IPS DF 6.9 (cell line): ENCODE results near the gene GNAL.
"Not testable (repeated sequence)": the region's sequence is repeated elsewhere in the genome, so short reads cannot be mapped to it uniquely, and the experiment has no call there.

Experiments
- DNase-seq: peaks from one replicate; pipeline ENCODE4 v3.0.0-alpha.2; 2013; ENCODE audit warnings: low read depth, low spot score
- H3K27ac ChIP-seq: one replicate; pipeline ENCODE4 v1.5.1; 2013; ENCODE audit warnings: low read length, control low read depth
- H3K27me3 ChIP-seq: 2 replicates; pipeline ENCODE4 v1.6.1; 2013; ENCODE audit warnings: mild to moderate bottlenecking, low read length; ENCODE audit not compliant: control insufficient read depth, insufficient read depth
- H3K36me3 ChIP-seq: 2 replicates; pipeline ENCODE4 v1.6.1; 2013; ENCODE audit warnings: low read length; ENCODE audit not compliant: control insufficient read depth, insufficient read depth
- H3K4me1 ChIP-seq: 2 replicates; pipeline ENCODE4 v1.6.1; 2013; ENCODE audit warnings: low read length; ENCODE audit not compliant: control insufficient read depth, insufficient read depth
- H3K4me3 ChIP-seq: 2 replicates; pipeline ENCODE4 v1.5.1; 2013; ENCODE audit warnings: mild to moderate bottlenecking, low read length
- H3K9me3 ChIP-seq: 2 replicates; pipeline ENCODE4 v1.6.1; 2013; ENCODE audit warnings: low read length, inconsistent platforms; ENCODE audit not compliant: control insufficient read depth, insufficient read depth
- WGBS: extraction: QIAGEN DNeasy Blood & Tissue Kit; methylation state at CpG from one replicate; pipeline ENCODE4 v1.1.7; 2013; ENCODE audit warnings: mixed read lengths, missing lambda C conversion rate; ENCODE audit not compliant: insufficient read length, insufficient coverage; 5-methylcytosine and 5-hydroxymethylcytosine counted together

The GNAL gene

GRCh38 chr18:11892438-11892837 lies 203.4 kb downstream of the GNAL start:
- H3K36me3 ChIP-seq, H3K9me3 ChIP-seq, DNase-seq, H3K4me1 ChIP-seq, H3K27ac ChIP-seq, H3K4me3 ChIP-seq, H3K27me3 ChIP-seq: not testable (repeated sequence)
- WGBS, result no CpG with 5 or more reads among the region's 7 CpGs

GRCh38 chr18:11897781-11898180 lies 208.7 kb downstream of the GNAL start:
- no peak overlapping the region for H3K4me3 ChIP-seq
- H3K9me3 ChIP-seq, result no peaks in the 10 kb centered on the region
- no peaks in the 10 kb centered on the region for H3K4me1 ChIP-seq
- H3K27ac ChIP-seq, result no peak overlapping the region
- WGBS, result no CpG with 5 or more reads among the region's 1 CpG
- DNase-seq, result no peak
- no peaks in the 10 kb centered on the region for H3K27me3 ChIP-seq
- H3K36me3 ChIP-seq, result no peaks in the 10 kb centered on the region; the same call in 1 of the 2 replicates

GRCh38 chr18:11899063-11899462 lies 210.0 kb downstream of the GNAL start:
- no peaks in the 10 kb centered on the region for H3K4me1 ChIP-seq

GRCh38 chr18:11901826-11902438 lies 212.9 kb downstream of the GNAL start:
- Histone ChIP-seq H3K27me3 (no peaks in the 10 kb centered on the region), H3K36me3 (no peaks in the 10 kb centered on the region; the same call in 1 of the 2 replicates), H3K4me1 (no peaks in the 10 kb centered on the region), H3K27ac (no peak overlapping the region), H3K9me3 (no peaks in the 10 kb centered on the region), H3K4me3 (no peak overlapping the region)
- DNase-seq, result no peak
- no CpG with 5 or more reads among the region's 5 CpGs for WGBS

More at GRCh38 chr18:11899063-11899462, 210.0 kb downstream of the GNAL start:
- no CpG with 5 or more reads among the region's 3 CpGs for WGBS
- no peak overlapping the region for H3K4me3 ChIP-seq
- H3K36me3 ChIP-seq, result no peaks in the 10 kb centered on the region; the same call in 1 of the 2 replicates
- no peaks in the 10 kb centered on the region for H3K9me3 ChIP-seq
- no peak overlapping the region for H3K27ac ChIP-seq
- no peak for DNase-seq
- no peaks in the 10 kb centered on the region for H3K27me3 ChIP-seq

- Histone ChIP-seq H3K36me3 (no peaks in the 10 kb centered on the region; the same call in 1 of the 2 replicates), H3K4me1 (no peaks in the 10 kb centered on the region), H3K9me3 (no peaks in the 10 kb centered on the region), H3K27ac (no peak overlapping the region), H3K27me3 (no peaks in the 10 kb centered on the region), H3K4me3 (no peak overlapping the region)
- WGBS, result no CpG with 5 or more reads among the region's 7 CpGs
- no peak for DNase-seq
These were observed 213.6 kb downstream of the GNAL start for GRCh38 chr18:11902522-11903292.

GRCh38 chr18:11905613-11906012 lies 216.5 kb downstream of the GNAL start:
- WGBS, result no CpG with 5 or more reads among the region's 4 CpGs
- Histone ChIP-seq H3K27ac (no peak overlapping the region), H3K4me3 (no peak overlapping the region)

GRCh38 chr18:11906176-11906575 lies 217.1 kb downstream of the GNAL start:
- H3K9me3 ChIP-seq, result no peaks in the 10 kb centered on the region
- H3K4me3 ChIP-seq, result no peak overlapping the region
- H3K27ac ChIP-seq, result no peak overlapping the region
- H3K27me3 ChIP-seq, result no peaks in the 10 kb centered on the region
- no peaks in the 10 kb centered on the region for H3K4me1 ChIP-seq
- H3K36me3 ChIP-seq, result no peaks in the 10 kb centered on the region
- no CpG with 5 or more reads among the region's 1 CpG for WGBS
- DNase-seq, result no peak

More at GRCh38 chr18:11905613-11906012, 216.5 kb downstream of the GNAL start:
- Histone ChIP-seq H3K4me1 (no peaks in the 10 kb centered on the region), H3K9me3 (no peaks in the 10 kb centered on the region), H3K36me3 (no peaks in the 10 kb centered on the region), H3K27me3 (no peaks in the 10 kb centered on the region)
- no peak for DNase-seq

GRCh38 chr18:11906926-11907874 lies 218.1 kb downstream of the GNAL start:
- no peak for DNase-seq
- no peaks in the 10 kb centered on the region for H3K4me1 ChIP-seq
- H3K27me3 ChIP-seq, result no peaks in the 10 kb centered on the region
- WGBS, result no CpG with 5 or more reads among the region's 20 CpGs
- H3K9me3 ChIP-seq, result no peaks in the 10 kb centered on the region
- no peaks in the 10 kb centered on the region for H3K36me3 ChIP-seq
- H3K4me3 ChIP-seq, result peak overlapping the region; percentile 23; the same call in 1 of the 2 replicates
- no peak overlapping the region for H3K27ac ChIP-seq

- H3K27me3 ChIP-seq, result no peaks in the 10 kb centered on the region
- WGBS, result no CpG with 5 or more reads among the region's 106 CpGs
- DNase-seq, result no peak
- no peaks in the 10 kb centered on the region for H3K4me1 ChIP-seq
- H3K27ac ChIP-seq, result no peak within 1 kb of the TSS
- no peaks in the 10 kb centered on the region for H3K36me3 ChIP-seq
- no peaks in the 10 kb centered on the region for H3K9me3 ChIP-seq
- peak within 1 kb of the TSS; percentile 50 for H3K4me3 ChIP-seq
These were observed 219.4 kb downstream of the GNAL start, which contains the start of gene MPPE1 for GRCh38 chr18:11908182-11909060. Gene MPPE1, minus strand, starts transcription at chr18:11908317. Its CDS starts 11,053 bp downstream, at chr18:11897264.
